ENCODE results near the gene FSTL5.

Gene FSTL5

DNA sequence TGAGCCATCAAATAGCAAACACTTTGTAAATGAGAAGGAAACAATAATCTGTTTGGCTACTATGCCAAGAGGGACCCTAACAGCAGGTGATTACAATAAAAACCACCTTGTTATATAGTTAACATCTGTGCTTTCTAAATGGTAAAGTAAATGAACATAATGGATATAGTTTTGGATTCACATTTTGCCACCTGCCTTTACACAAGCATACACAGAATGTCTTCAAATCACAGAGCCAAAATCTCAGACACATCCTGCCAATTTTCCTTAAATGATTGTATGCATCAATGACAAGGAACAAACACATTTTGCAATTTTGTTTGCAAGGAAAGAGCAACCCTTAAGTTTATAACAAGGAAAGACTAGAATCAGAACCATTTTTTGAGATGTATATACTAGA, 334.2 kb downstream of the FSTL5 start:
- Histone ChIP-seq H3K4me2 (ENCODE audit: low read depth, low read length) (no peak overlapping the region), H3K27ac (ENCODE audit: low read length) (no peak overlapping the region), H3F3A (ENCODE audit: insufficient read depth, low read length) (no peaks in the 10 kb centered on the region), H3K4me3 (ENCODE audit: low read length) (no peak overlapping the region), H3K9me3 (replicated peaks; ENCODE audit: insufficient read depth, low read length) (no peaks in the 10 kb centered on the region), H2AFZ (ENCODE audit: low read length) (no peak overlapping the region), H3K79me2 (ENCODE audit: low read length) (no peaks in the 10 kb centered on the region), H3K9me2 (replicated peaks; ENCODE audit: insufficient read depth, low read length) (no peaks in the 10 kb centered on the region), H3K4me1 (ENCODE audit: low read length) (no peaks in the 10 kb centered on the region), H4K20me1 (ENCODE audit: insufficient read depth, low read length) (no peaks in the 10 kb centered on the region), H3K27me3 (replicated peaks; ENCODE audit: insufficient read depth, low read length) (no peaks in the 10 kb centered on the region), H3K36me3 (replicated peaks; ENCODE audit: insufficient read depth, low read length) (no peaks in the 10 kb centered on the region), H3K9ac (ENCODE audit: low read length) (no peak overlapping the region)
- DNase-seq: no peak
- TF ChIP-seq EZH2 (optimal IDR thresholded peaks at IDR 0.05; ENCODE audit: low read depth, low read length) (no peak), EZH2phosphoT487 (IDR thresholded peaks at IDR 0.05; ENCODE audit: low read length) (no peak)
- TF ChIP-seq, protein P1, sequence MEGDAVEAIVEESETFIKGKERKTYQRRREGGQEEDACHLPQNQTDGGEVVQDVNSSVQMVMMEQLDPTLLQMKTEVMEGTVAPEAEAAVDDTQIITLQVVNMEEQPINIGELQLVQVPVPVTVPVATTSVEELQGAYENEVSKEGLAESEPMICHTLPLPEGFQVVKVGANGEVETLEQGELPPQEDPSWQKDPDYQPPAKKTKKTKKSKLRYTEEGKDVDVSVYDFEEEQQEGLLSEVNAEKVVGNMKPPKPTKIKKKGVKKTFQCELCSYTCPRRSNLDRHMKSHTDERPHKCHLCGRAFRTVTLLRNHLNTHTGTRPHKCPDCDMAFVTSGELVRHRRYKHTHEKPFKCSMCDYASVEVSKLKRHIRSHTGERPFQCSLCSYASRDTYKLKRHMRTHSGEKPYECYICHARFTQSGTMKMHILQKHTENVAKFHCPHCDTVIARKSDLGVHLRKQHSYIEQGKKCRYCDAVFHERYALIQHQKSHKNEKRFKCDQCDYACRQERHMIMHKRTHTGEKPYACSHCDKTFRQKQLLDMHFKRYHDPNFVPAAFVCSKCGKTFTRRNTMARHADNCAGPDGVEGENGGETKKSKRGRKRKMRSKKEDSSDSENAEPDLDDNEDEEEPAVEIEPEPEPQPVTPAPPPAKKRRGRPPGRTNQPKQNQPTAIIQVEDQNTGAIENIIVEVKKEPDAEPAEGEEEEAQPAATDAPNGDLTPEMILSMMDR (IDR thresholded peaks at IDR 0.05; ENCODE audit: low read length): no peak

- TF ChIP-seq EZH2 (optimal IDR thresholded peaks at IDR 0.05; ENCODE audit: low read depth, low read length) (no peak), EZH2phosphoT487 (IDR thresholded peaks at IDR 0.05; ENCODE audit: low read length) (no peak)
- TF ChIP-seq, protein P1 (IDR thresholded peaks at IDR 0.05; ENCODE audit: low read length): no peak
- Histone ChIP-seq H3F3A (ENCODE audit: insufficient read depth, low read length) (no peaks in the 10 kb centered on the region), H3K36me3 (replicated peaks; ENCODE audit: insufficient read depth, low read length) (no peaks in the 10 kb centered on the region), H2AFZ (ENCODE audit: low read length) (peak overlapping the region; percentile 50), H3K27ac (ENCODE audit: low read length) (no peak overlapping the region), H3K4me1 (ENCODE audit: low read length) (no peaks in the 10 kb centered on the region), H4K20me1 (ENCODE audit: insufficient read depth, low read length) (no peaks in the 10 kb centered on the region), H3K4me3 (ENCODE audit: low read length) (no peak overlapping the region), H3K9me2 (replicated peaks; ENCODE audit: insufficient read depth, low read length) (no peaks in the 10 kb centered on the region), H3K27me3 (replicated peaks; ENCODE audit: insufficient read depth, low read length) (no peaks in the 10 kb centered on the region), H3K9ac (ENCODE audit: low read length) (no peak overlapping the region), H3K9me3 (replicated peaks; ENCODE audit: insufficient read depth, low read length) (no peaks in the 10 kb centered on the region), H3K4me2 (ENCODE audit: low read depth, low read length) (0 out of 2 replicates have a peak overlapping the region, but pooled peaks have one; percentile 17), H3K79me2 (ENCODE audit: low read length) (no peaks in the 10 kb centered on the region)
- peak; percentile 9 for DNase-seq
These were observed 335.7 kb downstream of the FSTL5 start for GRCh38 chr4:161828061-161828460.

GRCh38 chr4:161827013-161827412, 336.8 kb downstream of the FSTL5 start:
- H3K9me3 ChIP-seq (replicated peaks; ENCODE audit: insufficient read depth, low read length): no peaks in the 10 kb centered on the region
- H3K4me3 ChIP-seq (ENCODE audit: low read length): no peak overlapping the region
- H2AFZ ChIP-seq (ENCODE audit: low read length): no peak overlapping the region
- no peaks in the 10 kb centered on the region for H3K36me3 ChIP-seq (replicated peaks; ENCODE audit: insufficient read depth, low read length)
- no peak overlapping the region for H3K9ac ChIP-seq (ENCODE audit: low read length)
- H3K79me2 ChIP-seq (ENCODE audit: low read length): no peaks in the 10 kb centered on the region
- H3K9me2 ChIP-seq (replicated peaks; ENCODE audit: insufficient read depth, low read length): no peaks in the 10 kb centered on the region
- H3K4me2 ChIP-seq (ENCODE audit: low read depth, low read length): no peak overlapping the region
- H3K4me1 ChIP-seq (ENCODE audit: low read length): no peaks in the 10 kb centered on the region
- H4K20me1 ChIP-seq (ENCODE audit: insufficient read depth, low read length): no peaks in the 10 kb centered on the region
- no peak overlapping the region for H3K27ac ChIP-seq (ENCODE audit: low read length)
- no peak for DNase-seq
- no peaks in the 10 kb centered on the region for H3K27me3 ChIP-seq (replicated peaks; ENCODE audit: insufficient read depth, low read length)
- H3F3A ChIP-seq (ENCODE audit: insufficient read depth, low read length): no peaks in the 10 kb centered on the region
- no peak for TF ChIP-seq EZH2phosphoT487 (IDR thresholded peaks at IDR 0.05; ENCODE audit: low read length)
- TF ChIP-seq EZH2 (optimal IDR thresholded peaks at IDR 0.05; ENCODE audit: low read depth, low read length): no peak
- TF ChIP-seq, protein P1 (IDR thresholded peaks at IDR 0.05; ENCODE audit: low read length): no peak
